Gastrocnemius medialis (tissue), 4 donors: Measurements from ENCODE around the gene ANXA9. TPM values are rescaled to one million over a fixed set of nuclear protein-coding genes. Genes with fewer than 3 reads are reported as not detected.
A peak's percentile ranks its signal among the peaks of the same experiment; 100 is the strongest.

Source experiments
- ATAC-seq, 2 donors: fragments of 150-250 bp; one replicate each; pipeline ENCODE4 v1.9.1; 2016
- DNase-seq, 2 donors: peaks; one replicate each; pipeline ENCODE4 v3.0.0-alpha.2; 2019
- H3K27ac ChIP-seq, 4 donors: fragments of 200-600 bp; sonication (generic); 1 replicate in 1 of 4; 2 replicates in 3 of 4; pipeline ENCODE4 v1.5.1; 2016 to 2018; ENCODE audit warnings: mild to moderate bottlenecking in 2 of 4, moderate library complexity in 1 of 4
- H3K27me3 ChIP-seq, 3 donors: fragments of 200-600 bp; sonication (generic) in 2 of 3; 1 replicate in 1 of 3; 2 replicates in 2 of 3; pipeline versions ENCODE4 v1.5.1 to v1.6.0; 2016 to 2019; ENCODE audit warnings: mild to moderate bottlenecking in 1 of 3, moderate library complexity in 1 of 3
- H3K36me3 ChIP-seq, 2 donors: fragments of 200-600 bp; sonication (generic) in 1 of 2; one replicate each; pipeline ENCODE4 v1.5.1; 2017 to 2018
- H3K4me1 ChIP-seq, 2 donors: fragments of 200-600 bp; sonication (generic) in 1 of 2; one replicate each; pipeline ENCODE4 v1.5.1; 2016 to 2017; ENCODE audit warnings: mild to moderate bottlenecking in 2 of 2
- H3K4me3 ChIP-seq, 4 donors: fragments of 200-600 bp; sonication (generic) in 3 of 4; 1 replicate in 1 of 4; 2 replicates in 3 of 4; pipeline ENCODE4 v1.5.1; 2016 to 2019; ENCODE audit warnings: mild to moderate bottlenecking in 2 of 4
- H3K9me3 ChIP-seq, 3 donors: fragments of 200-600 bp; sonication (generic) in 2 of 3; 1 replicate in 1 of 3; 2 replicates in 2 of 3; pipeline ENCODE4 v1.5.1; 2016 to 2019
- POLR2A ChIP-seq, 2 donors: fragments of 450-650 bp; IDR thresholded peaks; one replicate each; pipeline ENCODE4 v1.6.1; 2017; ENCODE audit warnings: antibody characterized with exemption in 2 of 2, mild to moderate bottlenecking in 2 of 2, moderate library complexity in 2 of 2
- in situ Hi-C, 4 donors: fragments of 200-750 bp; cut with MboI; loops; one replicate each; pipeline versions ENCODE4 v1.15.0 to v1.8.0; 2017; ENCODE audit warnings: low sequenced_read_pairs in 4 of 4
- intact Hi-C: fragments of 100-400 bp; cut with DNase I; formaldehyde crosslinking; loops from one replicate; pipeline ENCODE4 v1.15.1; 2023; ENCODE audit warnings: low total_unique reads
- total RNA-seq, 4 donors: library from RNA; depleted of rRNA; stranded (reverse); fragments of >200 nt; gene quantifications; one replicate each; pipeline versions ENCODE4 v1.1.0 to v1.2.3, GENCODE V29; 2016
- TF ChIP-seq, protein P1 (sequence below), 5 experiments: fragments of 450-650 bp in 3 of 5; fragments of 200-600 bp in 2 of 5; sonication (generic) in 2 of 5; IDR thresholded peaks in 4 of 5; conservative IDR thresholded peaks in 1 of 5; 1 replicate in 4 of 5; 2 replicates in 1 of 5; pipeline ENCODE4 v1.5.1; 2016 to 2019; ENCODE audit warnings: antibody characterized with exemption in 5 of 5, mild to moderate bottlenecking in 3 of 5, moderate library complexity in 3 of 5

ANXA9 gene
- total RNA-seq, 4 donors from 2014 or later, result not detected

DNA sequence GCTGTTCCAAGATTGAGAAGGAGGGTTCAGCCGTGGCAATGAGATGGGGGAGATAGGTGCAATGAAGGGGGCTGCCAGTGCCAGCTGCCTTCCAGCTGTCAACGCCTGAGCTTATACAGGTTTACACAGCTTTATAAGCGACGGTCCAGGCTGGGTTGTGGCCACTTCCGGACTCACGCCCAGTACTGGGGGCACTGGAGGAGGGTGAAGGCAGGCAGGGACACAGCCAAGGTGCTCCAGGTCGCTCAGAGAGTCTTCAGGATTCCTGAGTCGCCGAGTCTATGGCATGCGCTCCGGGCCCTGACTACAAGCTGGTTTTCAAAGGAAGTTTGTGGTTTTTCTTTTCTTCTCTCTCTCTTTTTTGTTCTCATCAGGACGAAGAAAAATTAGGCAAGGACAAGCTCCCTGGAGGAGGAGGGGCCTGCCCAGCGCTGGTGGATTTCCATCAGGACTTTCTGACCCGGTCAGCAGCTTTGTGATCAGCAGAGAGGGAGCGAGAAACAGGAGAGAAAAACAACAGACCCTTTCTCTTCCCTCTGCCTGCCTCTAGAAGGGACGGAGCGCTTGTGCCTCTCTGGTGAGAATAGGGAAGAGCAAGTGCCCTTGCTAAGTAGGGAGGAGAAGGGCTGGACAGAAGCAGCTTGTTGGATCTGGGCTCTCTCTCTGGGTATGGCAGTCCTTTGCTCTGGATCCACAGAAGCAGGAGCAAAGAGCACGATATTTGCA, 24.4 kb downstream of the ANXA9 start, which contains the start of gene MINDY1:
Gene MINDY1 (minus strand): TSS at position 576 of the 726 bp plus-strand sequence. CDS start 4,285 bp downstream, outside the sequence.
- Histone ChIP-seq H3K27me3 (no peaks in the 10 kb centered on the region), H3K4me1 (peaks cover 63 to 72% of the 10 kb centered on the region in 2 donors), H3K9me3 (no peaks in the 10 kb centered on the region), H3K4me3 (peak within 1 kb of the TSS; percentile 60 to 91 (median 86)), H3K36me3 (peaks cover 0 to 10% of the 10 kb centered on the region in 2 donors), H3K27ac (peak within 1 kb of the TSS; percentile 89 to 95 (median 94))
- peak; percentile 81 to 83 for ATAC-seq
- peak; percentile 64 to 70 for TF ChIP-seq POLR2A (IDR thresholded peaks at IDR 0.05)
- TF ChIP-seq, protein P1, sequence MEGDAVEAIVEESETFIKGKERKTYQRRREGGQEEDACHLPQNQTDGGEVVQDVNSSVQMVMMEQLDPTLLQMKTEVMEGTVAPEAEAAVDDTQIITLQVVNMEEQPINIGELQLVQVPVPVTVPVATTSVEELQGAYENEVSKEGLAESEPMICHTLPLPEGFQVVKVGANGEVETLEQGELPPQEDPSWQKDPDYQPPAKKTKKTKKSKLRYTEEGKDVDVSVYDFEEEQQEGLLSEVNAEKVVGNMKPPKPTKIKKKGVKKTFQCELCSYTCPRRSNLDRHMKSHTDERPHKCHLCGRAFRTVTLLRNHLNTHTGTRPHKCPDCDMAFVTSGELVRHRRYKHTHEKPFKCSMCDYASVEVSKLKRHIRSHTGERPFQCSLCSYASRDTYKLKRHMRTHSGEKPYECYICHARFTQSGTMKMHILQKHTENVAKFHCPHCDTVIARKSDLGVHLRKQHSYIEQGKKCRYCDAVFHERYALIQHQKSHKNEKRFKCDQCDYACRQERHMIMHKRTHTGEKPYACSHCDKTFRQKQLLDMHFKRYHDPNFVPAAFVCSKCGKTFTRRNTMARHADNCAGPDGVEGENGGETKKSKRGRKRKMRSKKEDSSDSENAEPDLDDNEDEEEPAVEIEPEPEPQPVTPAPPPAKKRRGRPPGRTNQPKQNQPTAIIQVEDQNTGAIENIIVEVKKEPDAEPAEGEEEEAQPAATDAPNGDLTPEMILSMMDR (IDR thresholded peaks at IDR 0.05 in 4 of 5, conservative IDR thresholded peaks at IDR 0.05 in 1 of 5), result peak; percentile 18 to 67 (median 38)
- in situ Hi-C loops, result no loop called here
- intact Hi-C loops, result loop anchor here (5.0 to 10.0 kb wide), 6 partner anchors 34 to 444 kb away; partner anchors contain the start of genes CDC42SE1, CERS2, ENSA and PSMD4
- DNase-seq, result peak; percentile 63 to 76

DNA sequence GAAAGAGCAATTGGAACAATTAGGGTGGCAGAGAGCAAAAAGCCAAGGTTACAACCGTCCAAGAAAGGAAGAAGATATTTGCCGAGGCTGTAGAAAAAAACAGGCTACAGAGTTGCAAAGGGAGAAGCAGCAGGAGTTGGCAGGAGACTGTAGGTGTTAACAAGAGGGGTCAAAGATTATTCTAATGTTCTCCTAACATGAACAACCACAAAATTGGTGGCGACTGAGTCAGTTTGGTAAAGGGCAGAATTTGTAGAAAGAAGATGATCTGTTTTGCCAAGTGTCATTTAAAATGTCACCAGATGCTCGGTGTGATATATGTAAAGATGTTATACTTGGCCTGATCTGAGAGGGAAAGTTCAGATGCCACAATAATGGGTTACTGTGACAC, 25.8 kb downstream of the ANXA9 start:
- Histone ChIP-seq H3K9me3 (no peaks in the 10 kb centered on the region), H3K4me3 (peak overlapping the region; percentile 60 to 91 (median 86)), H3K27me3 (no peaks in the 10 kb centered on the region), H3K27ac (peak overlapping the region; percentile 89 to 95 (median 94)), H3K4me1 (peaks cover 57 to 66% of the 10 kb centered on the region in 2 donors), H3K36me3 (peaks cover 0 to 1% of the 10 kb centered on the region in 2 donors)
- in situ Hi-C loops (no loop called here), intact Hi-C loops (loop anchor here (5.0 to 10.0 kb wide), 6 partner anchors 36 to 446 kb away; partner anchors contain the start of genes CDC42SE1, CERS2, ENSA and PSMD4)
- no peak for ATAC-seq
- DNase-seq, result no peak
- no peak for TF ChIP-seq POLR2A (IDR thresholded peaks at IDR 0.05)
- TF ChIP-seq, protein P1 (IDR thresholded peaks at IDR 0.05 in 4 of 5, conservative IDR thresholded peaks at IDR 0.05 in 1 of 5), result no peak

DNA sequence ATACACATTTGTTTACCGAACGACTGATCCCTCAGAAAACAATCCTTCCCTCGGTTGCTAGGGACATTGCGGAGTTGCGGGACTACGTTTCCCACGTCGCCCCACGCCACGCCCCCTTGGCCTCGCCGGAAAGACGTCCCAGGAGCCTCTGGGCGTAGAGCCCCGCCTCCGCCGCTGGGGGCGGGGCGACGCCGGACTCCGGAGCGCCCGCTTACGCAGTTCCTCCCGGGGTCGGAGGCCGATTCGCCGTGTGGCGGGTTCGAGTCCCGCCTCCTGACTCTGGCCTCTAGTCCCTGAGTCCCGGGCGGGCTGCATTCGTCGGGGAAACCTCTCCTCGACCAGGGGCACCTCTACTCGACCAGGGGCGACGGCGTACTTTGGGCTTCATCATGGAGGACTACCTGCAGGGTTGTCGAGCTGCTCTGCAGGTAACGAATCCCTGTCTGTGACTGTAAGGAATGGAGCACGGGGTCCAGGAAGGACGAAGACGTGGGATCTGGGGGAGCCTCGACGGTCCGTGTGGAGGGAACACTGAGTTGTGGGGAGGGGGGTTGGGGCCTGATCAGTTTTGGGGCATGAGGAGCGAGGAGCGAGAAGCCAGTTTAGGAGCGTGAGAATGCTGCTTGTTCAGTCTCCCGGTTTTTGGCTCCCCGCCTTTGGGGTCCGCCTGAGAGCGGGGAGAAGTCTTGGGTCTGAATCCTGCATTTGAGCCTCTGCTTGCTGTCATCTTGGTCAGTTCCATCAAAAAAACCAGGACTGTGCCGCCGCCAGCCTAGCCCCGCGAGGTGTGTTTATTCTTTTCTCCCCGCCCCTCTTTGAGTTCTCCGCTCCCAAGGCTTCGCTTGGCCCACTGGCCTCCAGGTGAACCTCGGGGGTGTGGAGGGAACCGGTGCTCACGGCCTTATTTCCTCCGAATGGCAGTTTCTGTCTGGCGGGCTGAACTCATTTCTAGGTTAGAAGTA, 26.4 kb downstream of the ANXA9 start, which contains the start of gene PRUNE1:
Gene PRUNE1 (plus strand): TSS at position 206 of the 962 bp plus-strand sequence. CDS start 184 bp downstream, at position 390.
- intact Hi-C loops, result loop anchor here (5.0 to 10.0 kb wide), 6 partner anchors 36 to 446 kb away; partner anchors contain the start of genes CDC42SE1, CERS2, ENSA and PSMD4
- H3K36me3 ChIP-seq, result peaks cover 0 to 8% of the 10 kb centered on the region in 2 donors
- no peaks in the 10 kb centered on the region for H3K27me3 ChIP-seq
- TF ChIP-seq POLR2A (IDR thresholded peaks at IDR 0.05), result peak; percentile 65 to 72
- TF ChIP-seq, protein P1 (IDR thresholded peaks at IDR 0.05 in 4 of 5, conservative IDR thresholded peaks at IDR 0.05 in 1 of 5), result peak in 4 of 5 experiments; percentile 24 to 33 (median 26)
- H3K27ac ChIP-seq, result peak within 1 kb of the TSS; percentile 89 to 95 (median 94)
- peak within 1 kb of the TSS; percentile 60 to 91 (median 86) for H3K4me3 ChIP-seq
- in situ Hi-C loops, result no loop called here
- peaks cover 52 to 61% of the 10 kb centered on the region in 2 donors for H3K4me1 ChIP-seq
- H3K9me3 ChIP-seq, result no peaks in the 10 kb centered on the region
- ATAC-seq, result peak; percentile 79 to 80
- peak; percentile 93 to 96 for DNase-seq

DNA sequence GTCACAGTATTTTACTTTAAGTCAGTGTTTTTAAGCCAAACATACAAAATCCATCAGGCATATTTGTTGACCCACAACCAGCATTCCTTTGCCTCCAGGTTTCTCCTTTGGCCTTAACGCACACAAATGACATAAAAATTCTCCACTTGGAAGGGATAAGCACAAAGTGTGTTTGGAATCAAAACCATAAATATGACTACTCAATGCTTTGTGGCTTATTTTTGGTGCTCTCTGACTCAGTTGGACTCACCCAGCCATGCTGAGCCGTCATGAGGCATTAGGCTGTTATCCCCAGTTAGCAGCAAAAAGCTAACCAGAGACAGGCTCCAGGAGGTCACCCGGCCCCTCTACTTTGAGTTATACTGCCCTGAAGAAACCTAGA, 27.1 kb downstream of the ANXA9 start:
- in situ Hi-C loops, result no loop called here
- DNase-seq (no peak), ATAC-seq (no peak)
- H3K9me3 ChIP-seq, result no peaks in the 10 kb centered on the region
- TF ChIP-seq, protein P1 (IDR thresholded peaks at IDR 0.05 in 4 of 5, conservative IDR thresholded peaks at IDR 0.05 in 1 of 5), result no peak
- TF ChIP-seq POLR2A (IDR thresholded peaks at IDR 0.05), result no peak
- H3K4me3 ChIP-seq, result peak overlapping the region; percentile 60 to 91 (median 86)
- no peaks in the 10 kb centered on the region for H3K27me3 ChIP-seq
- H3K27ac ChIP-seq, result peak overlapping the region; percentile 89 to 95 (median 94)
- peaks cover 45 to 54% of the 10 kb centered on the region in 2 donors for H3K4me1 ChIP-seq
- intact Hi-C loops, result loop anchor here (5.0 to 10.0 kb wide), 6 partner anchors 37 to 447 kb away; partner anchors contain the start of genes CDC42SE1, CERS2, ENSA and PSMD4
- peaks cover 0 to 10% of the 10 kb centered on the region in 2 donors for H3K36me3 ChIP-seq
